Suprapubic skin (tissue), 3 donors: ENCODE measurements around the gene ADCY4.

ENCODE experiments used
- CTCF ChIP-seq, 2 donors: fragments of 200-600 bp in 1 of 2; fragments of 450-650 bp in 1 of 2; sonication (generic) in 1 of 2; IDR thresholded peaks; one replicate each; pipeline ENCODE4 v1.5.1; 2016 to 2019; ENCODE audit warnings: antibody characterized with exemption in 2 of 2, mild to moderate bottlenecking in 1 of 2, moderate library complexity in 1 of 2
- POLR2AphosphoS5 ChIP-seq, 3 donors: sonication (generic); formaldehyde crosslinking; IDR thresholded peaks; one replicate each; pipeline ENCODE4 v1.6.1; 2017; ENCODE audit warnings: antibody characterized with exemption in 3 of 3

- TF ChIP-seq CTCF (IDR thresholded peaks at IDR 0.05) (no peak), POLR2AphosphoS5 (IDR thresholded peaks at IDR 0.05) (no peak)
Observed at GRCh38 chr14:24351517-24351916, 16.6 kb upstream of the ADCY4 start.
